Aorta (tissue), 5 donors: Measurements from ENCODE around the gene KANSL1. TPM values are rescaled to one million over a fixed set of nuclear protein-coding genes. Genes with fewer than 3 reads are reported as not detected.
"Not testable (repeated sequence)": the region's sequence is repeated elsewhere in the genome, so short reads cannot be mapped to it uniquely, and the experiment has no call there.

Source experiments
- ATAC-seq: fragments of 200-7000 bp; cut with Tn5 transposase; one replicate; pipeline ENCODE4 v1.9.1; 2022; ENCODE audit warnings: moderate library complexity; ENCODE audit not compliant: low FRiP score
- DNase-seq, 2 donors: peaks; one replicate each; pipeline ENCODE4 v3.0.0-alpha.2; 2020
- H3K27ac ChIP-seq, 2 donors: one replicate each; pipeline ENCODE4 v1.5.1; 2013; ENCODE audit warnings: low read length in 2 of 2, mild to moderate bottlenecking in 2 of 2, moderate library complexity in 2 of 2, control low read depth in 1 of 2, inconsistent platforms in 1 of 2, low read depth in 1 of 2
- H3K27me3 ChIP-seq, 2 donors: one replicate each; pipeline ENCODE4 v1.6.1; 2013; ENCODE audit warnings: control low read depth in 1 of 2, low read length in 1 of 2, mild to moderate bottlenecking in 1 of 2, moderate library complexity in 1 of 2; ENCODE audit not compliant: insufficient read depth in 2 of 2, control insufficient read depth in 1 of 2
- H3K36me3 ChIP-seq, 2 donors: one replicate each; pipeline ENCODE4 v1.6.1; 2013; ENCODE audit warnings: control low read depth in 1 of 2, low read length in 1 of 2, mild to moderate bottlenecking in 1 of 2; ENCODE audit not compliant: insufficient read depth in 2 of 2, control insufficient read depth in 1 of 2
- H3K4me1 ChIP-seq, 2 donors: one replicate each; pipeline ENCODE4 v1.6.1; 2013; ENCODE audit warnings: low read length in 2 of 2, control low read depth in 1 of 2, mild to moderate bottlenecking in 1 of 2, moderate library complexity in 1 of 2; ENCODE audit not compliant: insufficient read depth in 2 of 2, control insufficient read depth in 1 of 2
- H3K4me3 ChIP-seq, 2 donors: one replicate each; pipeline ENCODE4 v1.5.1; 2013; ENCODE audit warnings: low read length in 2 of 2, control low read depth in 1 of 2, mild to moderate bottlenecking in 1 of 2
- H3K9me3 ChIP-seq: one replicate; pipeline ENCODE4 v1.6.1; 2013; ENCODE audit warnings: mild to moderate bottlenecking, low read length; ENCODE audit not compliant: control insufficient read depth
- WGBS, 2 donors: extraction: QIAGEN DNeasy Blood & Tissue Kit; methylation state at CpG; one replicate each; pipeline ENCODE4 v1.1.7; 2013; 5-methylcytosine and 5-hydroxymethylcytosine counted together
- intact Hi-C, 2 donors: fragments of 100-400 bp; cut with DNase I; formaldehyde crosslinking; loops; one replicate each; pipeline versions ENCODE4 v1.14.2 to v1.15.0; 2022
- polyA plus RNA-seq, 2 donors: library from polyadenylated mRNA; stranded (reverse); fragments of 200-250 nt; gene quantifications; one replicate each; pipeline ENCODE4 v1.2.3, GENCODE V29; 2013
- total RNA-seq, 2 donors: library from RNA; stranded (reverse); fragmentation: NEBNext Ultra II Directional; extraction: Animal tissue kit (Norgen Biotek cat#: 25700); gene quantifications; one replicate each; pipeline ENCODE4 v1.2.1, GENCODE V29; 2021
- donor health status: healthy with polysubstance abuse.
- donor health status: Bipolar disorder and iron deficiency.
- donor health status: DM: no; HTN: no; CAD: no.
- donor health status: DM: no; HTN: no; CAD: no.
- donor health status: DM: yes; HTN: yes; CAD: no.

The KANSL1 gene
- total and polyA plus RNA-seq, 4 donors = 6.5 to 109 (median 56.4) TPM

- Histone ChIP-seq H3K4me3 (no peak overlapping the region), H3K4me1 (no peaks in the 10 kb centered on the region), H3K27ac (no peak overlapping the region), H3K27me3 (no peaks in the 10 kb centered on the region), H3K9me3 (no peaks in the 10 kb centered on the region), H3K36me3 (no peaks in the 10 kb centered on the region)
- 48 to 50% methylated on average over 2 of the region's 2 CpGs for WGBS, 2 donors
- no peak for DNase-seq
- ATAC-seq = no peak
- intact Hi-C loops = no loop called here
These were observed 92.6 kb downstream of the KANSL1 start for GRCh38 chr17:46100590-46100989.

- no peaks in the 10 kb centered on the region for H3K36me3 ChIP-seq
- H3K27ac ChIP-seq = no peak overlapping the region
- no peaks in the 10 kb centered on the region for H3K27me3 ChIP-seq
- H3K9me3 ChIP-seq = no peaks in the 10 kb centered on the region
- no peaks in the 10 kb centered on the region for H3K4me1 ChIP-seq
- intact Hi-C loops = no loop called here
- no peak overlapping the region for H3K4me3 ChIP-seq
- no peak for ATAC-seq
- WGBS, 2 donors = 69 to 88% methylated on average over 1 of the region's 1 CpG
- DNase-seq = no peak
These were observed 93.4 kb downstream of the KANSL1 start for GRCh38 chr17:46099865-46100264.

GRCh38 chr17:46097497-46097896, 95.7 kb downstream of the KANSL1 start:
- WGBS, 2 donors = 56 to 68% methylated on average over 1 of the region's 1 CpG
- H3K36me3 ChIP-seq = no peaks in the 10 kb centered on the region
- H3K9me3 ChIP-seq = no peaks in the 10 kb centered on the region
- H3K4me3 ChIP-seq = no peak overlapping the region
- DNase-seq (no peak), ATAC-seq (no peak)
- no peak overlapping the region for H3K27ac ChIP-seq
- H3K4me1 ChIP-seq = no peaks in the 10 kb centered on the region
- intact Hi-C loops = no loop called here
- H3K27me3 ChIP-seq = no peaks in the 10 kb centered on the region

GRCh38 chr17:46092991-46093390, 100.2 kb downstream of the KANSL1 start:
- peaks cover 0 to 4% of the 10 kb centered on the region in 2 donors for H3K4me1 ChIP-seq

GRCh38 chr17:46090871-46091270, 102.4 kb downstream of the KANSL1 start:
- intact Hi-C loops = no loop called here
- Histone ChIP-seq H3K9me3 (no peaks in the 10 kb centered on the region), H3K27me3 (no peaks in the 10 kb centered on the region), H3K36me3 (no peaks in the 10 kb centered on the region), H3K4me3 (no peak overlapping the region), H3K27ac (no peak overlapping the region), H3K4me1 (peaks cover 0 to 5% of the 10 kb centered on the region in 2 donors)
- ATAC-seq (no peak), DNase-seq (no peak)
- 64 to 66% methylated on average over 4 of the region's 4 CpGs for WGBS, 2 donors

More at GRCh38 chr17:46092991-46093390, 100.2 kb downstream of the KANSL1 start:
- Histone ChIP-seq H3K9me3 (no peaks in the 10 kb centered on the region), H3K36me3 (no peaks in the 10 kb centered on the region), H3K4me3 (no peak overlapping the region), H3K27ac (no peak overlapping the region), H3K27me3 (no peaks in the 10 kb centered on the region)
- ATAC-seq (no peak), DNase-seq (no peak)
- intact Hi-C loops = no loop called here

GRCh38 chr17:46089389-46089965, 103.8 kb downstream of the KANSL1 start:
- Histone ChIP-seq H3K36me3 (no peaks in the 10 kb centered on the region), H3K27ac (no peak overlapping the region), H3K27me3 (no peaks in the 10 kb centered on the region), H3K4me1 (peaks cover 0 to 5% of the 10 kb centered on the region in 2 donors), H3K9me3 (no peaks in the 10 kb centered on the region), H3K4me3 (no peak overlapping the region)
- WGBS, 2 donors = 78 to 84% methylated on average over 3 of the region's 3 CpGs
- DNase-seq = no peak
- no peak for ATAC-seq
- intact Hi-C loops = no loop called here

- no peak overlapping the region for H3K4me3 ChIP-seq
- H3K4me1 ChIP-seq = peaks cover 0 to 5% of the 10 kb centered on the region in 2 donors
- H3K36me3 ChIP-seq = no peaks in the 10 kb centered on the region
- H3K27me3 ChIP-seq = no peaks in the 10 kb centered on the region
- H3K27ac ChIP-seq = no peak overlapping the region
- intact Hi-C loops = no loop called here
- 93 to 94% methylated on average over 2 of the region's 2 CpGs for WGBS, 2 donors
- DNase-seq (no peak), ATAC-seq (no peak)
- H3K9me3 ChIP-seq = no peaks in the 10 kb centered on the region
These were observed 104.6 kb downstream of the KANSL1 start for GRCh38 chr17:46088595-46088994.

- DNase-seq, H3K36me3 ChIP-seq, H3K27ac ChIP-seq, H3K4me1 ChIP-seq, ATAC-seq, H3K9me3 ChIP-seq, H3K4me3 ChIP-seq, intact Hi-C loops, H3K27me3 ChIP-seq: not testable (repeated sequence)
- WGBS, 2 donors = 93 to 97% methylated on average over 4 of the region's 4 CpGs
These were observed 105.4 kb downstream of the KANSL1 start for GRCh38 chr17:46087871-46088270.

GRCh38 chr17:46086821-46087220, 106.4 kb downstream of the KANSL1 start:
- 83 to 87% methylated on average over 4 of the region's 4 CpGs for WGBS, 2 donors
- no peaks in the 10 kb centered on the region for H3K9me3 ChIP-seq
- H3K4me3 ChIP-seq = no peak overlapping the region
- H3K27me3 ChIP-seq = no peaks in the 10 kb centered on the region
- peaks cover 0 to 9% of the 10 kb centered on the region in 2 donors for H3K4me1 ChIP-seq
- DNase-seq = no peak
- H3K27ac ChIP-seq = no peak overlapping the region
- no peak for ATAC-seq
- intact Hi-C loops = no loop called here
- no peaks in the 10 kb centered on the region for H3K36me3 ChIP-seq
